Effector memory CD4-positive, alpha-beta T cell (primary cell): ENCODE measurements around the gene SP140.

ENCODE experiments used
- DNase-seq, 3 donors: peaks; one replicate each; pipeline ENCODE4 v3.0.0-alpha.2; 2020
- H3K27ac ChIP-seq: 2 replicates; pipeline ENCODE4 v1.7.0; 2013; ENCODE audit warnings: mild to moderate bottlenecking, low read length, moderate library complexity; ENCODE audit not compliant: insufficient read depth, poor library complexity, severe bottlenecking
- H3K27me3 ChIP-seq: replicated peaks from 2 replicates; pipeline ENCODE4 v1.7.0; 2013; ENCODE audit warnings: mild to moderate bottlenecking, low read length; ENCODE audit not compliant: insufficient read depth, control insufficient read depth, poor library complexity, severe bottlenecking
- H3K36me3 ChIP-seq: 2 replicates; pipeline ENCODE4 v1.7.0; 2013; ENCODE audit warnings: mild to moderate bottlenecking, low read length, moderate library complexity; ENCODE audit not compliant: control insufficient read depth, insufficient read depth
- H3K4me1 ChIP-seq: 2 replicates; pipeline ENCODE4 v1.7.0; 2013; ENCODE audit warnings: low read length, mild to moderate bottlenecking; ENCODE audit not compliant: control insufficient read depth, insufficient read depth, poor library complexity, severe bottlenecking
- H3K4me3 ChIP-seq: 2 replicates; pipeline ENCODE4 v1.7.0; 2013; ENCODE audit warnings: low read length, low read depth, mild to moderate bottlenecking; ENCODE audit not compliant: insufficient read depth, poor library complexity, severe bottlenecking
- H3K9me3 ChIP-seq: 2 replicates; pipeline ENCODE4 v1.7.0; 2013; ENCODE audit warnings: mild to moderate bottlenecking, low read length, moderate library complexity; ENCODE audit not compliant: control insufficient read depth

The SP140 gene

GRCh38 chr2:230224458-230224857 is 1.1 kb upstream of the SP140 start:
- no peak overlapping the region for H3K4me3 ChIP-seq
- no peak for DNase-seq
- H3K9me3 ChIP-seq, result no peaks in the 10 kb centered on the region
- no peaks in the 10 kb centered on the region for H3K36me3 ChIP-seq
- peak overlapping the region; percentile 87 for H3K27ac ChIP-seq
- H3K27me3 ChIP-seq, result no peaks in the 10 kb centered on the region
- H3K4me1 ChIP-seq, result peaks cover 40% of the 10 kb centered on the region

GRCh38 chr2:230226051-230226551 is 565 bp downstream of the SP140 start:
- H3K36me3 ChIP-seq, result no peaks in the 10 kb centered on the region
- no peak for DNase-seq
- peak overlapping the region; percentile 87 for H3K27ac ChIP-seq
- peak overlapping the region; percentile 70 for H3K4me3 ChIP-seq
- peaks cover 34% of the 10 kb centered on the region for H3K4me1 ChIP-seq
- peaks cover 7% of the 10 kb centered on the region for H3K9me3 ChIP-seq
- no peaks in the 10 kb centered on the region for H3K27me3 ChIP-seq

- Histone ChIP-seq H3K9me3 (peaks cover 7% of the 10 kb centered on the region), H3K27me3 (no peaks in the 10 kb centered on the region), H3K36me3 (no peaks in the 10 kb centered on the region), H3K27ac (peak overlapping the region; percentile 52), H3K4me1 (peaks cover 34% of the 10 kb centered on the region), H3K4me3 (peak overlapping the region; percentile 33)
- no peak for DNase-seq
These were observed 1.7 kb downstream of the SP140 start for GRCh38 chr2:230227216-230227615.

GRCh38 chr2:230230087-230230486 is 4.6 kb downstream of the SP140 start:
- Histone ChIP-seq H3K27ac (no peak overlapping the region), H3K4me1 (peaks cover 26% of the 10 kb centered on the region)

GRCh38 chr2:230230496-230231200 is 5.1 kb downstream of the SP140 start:
- DNase-seq, result no peak
- no peaks in the 10 kb centered on the region for H3K36me3 ChIP-seq
- no peak overlapping the region for H3K27ac ChIP-seq
- H3K4me3 ChIP-seq, result no peak overlapping the region
- no peaks in the 10 kb centered on the region for H3K27me3 ChIP-seq
- peaks cover 7% of the 10 kb centered on the region for H3K9me3 ChIP-seq
- peaks cover 21% of the 10 kb centered on the region for H3K4me1 ChIP-seq

More at GRCh38 chr2:230230087-230230486, 4.6 kb downstream of the SP140 start:
- peaks cover 7% of the 10 kb centered on the region for H3K9me3 ChIP-seq
- no peak overlapping the region for H3K4me3 ChIP-seq
- no peak for DNase-seq
- H3K36me3 ChIP-seq, result no peaks in the 10 kb centered on the region
- H3K27me3 ChIP-seq, result no peaks in the 10 kb centered on the region

- Histone ChIP-seq H3K4me1 (peaks cover 16% of the 10 kb centered on the region), H3K36me3 (no peaks in the 10 kb centered on the region), H3K27me3 (no peaks in the 10 kb centered on the region), H3K9me3 (peaks cover 7% of the 10 kb centered on the region), H3K4me3 (no peak overlapping the region), H3K27ac (no peak overlapping the region)
- DNase-seq, result no peak
These were observed 5.7 kb downstream of the SP140 start for GRCh38 chr2:230231251-230231650.

DNA sequence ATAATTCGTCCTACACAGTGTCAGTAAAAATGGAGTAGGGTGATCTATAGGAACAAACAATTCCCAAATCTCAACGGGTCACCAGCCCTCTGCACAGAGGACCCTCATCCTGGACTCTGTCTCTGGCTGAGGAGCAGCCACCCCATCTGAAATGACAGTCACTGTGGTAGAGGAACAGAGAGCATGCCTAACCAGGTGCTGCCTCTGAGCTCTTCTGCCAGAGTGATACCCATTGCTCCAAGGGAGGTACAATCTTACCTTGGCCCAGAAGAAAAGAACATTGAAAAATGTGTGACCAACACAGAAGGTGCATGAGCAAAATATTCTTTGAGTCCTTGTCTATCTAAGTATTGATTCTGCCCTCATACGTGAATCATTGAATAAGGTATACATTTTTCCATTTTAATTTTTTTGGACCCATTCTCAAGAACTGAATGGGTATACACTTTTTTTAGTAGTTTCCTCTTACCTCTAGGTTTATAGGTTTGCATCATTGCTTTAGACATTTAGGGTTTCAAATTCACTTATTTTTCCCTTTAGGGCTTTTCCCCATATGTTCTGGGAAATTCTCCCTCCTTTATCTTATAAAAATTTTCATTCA is 8.7 kb downstream of the SP140 start:
- peaks cover 26% of the 10 kb centered on the region for H3K36me3 ChIP-seq
- H3K27ac ChIP-seq, result no peak overlapping the region
- no peak for DNase-seq
- peaks cover 7% of the 10 kb centered on the region for H3K9me3 ChIP-seq
- H3K27me3 ChIP-seq, result no peaks in the 10 kb centered on the region
- H3K4me1 ChIP-seq, result no peaks in the 10 kb centered on the region
- no peak overlapping the region for H3K4me3 ChIP-seq

DNA sequence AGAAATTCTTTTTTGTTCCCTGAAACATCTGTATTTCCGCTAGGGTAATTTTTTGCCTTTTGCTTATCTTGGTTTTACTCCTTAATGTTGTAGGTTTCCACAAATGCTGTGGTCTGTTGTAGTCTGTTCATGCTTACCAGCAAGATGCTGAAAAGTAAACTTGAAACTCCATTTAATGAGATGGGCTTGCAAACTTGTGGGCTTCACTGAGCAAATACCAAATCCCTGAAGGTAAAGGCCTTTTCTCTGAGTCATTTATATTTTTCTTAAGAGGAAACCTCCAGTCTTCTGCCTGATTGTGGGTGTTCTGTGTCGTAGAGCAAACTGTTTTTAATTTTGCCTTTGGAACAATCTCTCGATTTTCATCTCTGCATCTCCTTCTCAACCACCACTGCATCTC is 9.3 kb downstream of the SP140 start:
- no peak for DNase-seq
- peaks cover 7% of the 10 kb centered on the region for H3K9me3 ChIP-seq
- H3K4me1 ChIP-seq, result no peaks in the 10 kb centered on the region
- peaks cover 26% of the 10 kb centered on the region for H3K36me3 ChIP-seq
- no peak overlapping the region for H3K4me3 ChIP-seq
- H3K27ac ChIP-seq, result no peak overlapping the region
- H3K27me3 ChIP-seq, result no peaks in the 10 kb centered on the region

- no peak overlapping the region for H3K4me3 ChIP-seq
- no peak for DNase-seq
- H3K27ac ChIP-seq, result no peak overlapping the region
- peaks cover 18% of the 10 kb centered on the region for H3K36me3 ChIP-seq
- no peaks in the 10 kb centered on the region for H3K27me3 ChIP-seq
- no peaks in the 10 kb centered on the region for H3K4me1 ChIP-seq
- no peaks in the 10 kb centered on the region for H3K9me3 ChIP-seq
These were observed 18.7 kb downstream of the SP140 start for GRCh38 chr2:230244211-230244610.

DNA sequence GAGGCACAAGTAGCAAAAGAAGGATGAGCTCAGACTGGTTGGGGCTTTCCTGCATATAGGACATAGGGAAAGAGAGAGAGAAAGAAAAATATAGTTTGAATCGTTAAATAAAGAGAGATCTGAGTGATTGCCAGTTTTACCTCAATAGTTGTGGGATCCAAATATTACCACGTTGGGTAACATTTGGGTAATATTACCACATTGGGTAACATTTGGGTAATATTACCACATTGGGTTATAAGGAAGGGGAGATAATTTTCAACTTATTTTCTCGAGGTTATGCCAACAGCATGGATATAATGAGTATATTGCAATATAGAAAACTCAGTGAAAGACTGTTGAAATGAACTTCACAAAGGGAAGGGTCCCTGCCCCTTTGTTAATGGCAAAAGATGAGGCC is 20.7 kb downstream of the SP140 start:
- no peak overlapping the region for H3K27ac ChIP-seq
- H3K9me3 ChIP-seq, result no peaks in the 10 kb centered on the region
- no peaks in the 10 kb centered on the region for H3K27me3 ChIP-seq
- no peaks in the 10 kb centered on the region for H3K4me1 ChIP-seq
- H3K36me3 ChIP-seq, result peaks cover 25% of the 10 kb centered on the region
- no peak overlapping the region for H3K4me3 ChIP-seq
- DNase-seq, result no peak
